ENCODE data around the gene TMPRSS4. TPM values are rescaled to one million over a fixed set of nuclear protein-coding genes. Genes with fewer than 3 reads are reported as not detected.

Gene TMPRSS4, protein sequence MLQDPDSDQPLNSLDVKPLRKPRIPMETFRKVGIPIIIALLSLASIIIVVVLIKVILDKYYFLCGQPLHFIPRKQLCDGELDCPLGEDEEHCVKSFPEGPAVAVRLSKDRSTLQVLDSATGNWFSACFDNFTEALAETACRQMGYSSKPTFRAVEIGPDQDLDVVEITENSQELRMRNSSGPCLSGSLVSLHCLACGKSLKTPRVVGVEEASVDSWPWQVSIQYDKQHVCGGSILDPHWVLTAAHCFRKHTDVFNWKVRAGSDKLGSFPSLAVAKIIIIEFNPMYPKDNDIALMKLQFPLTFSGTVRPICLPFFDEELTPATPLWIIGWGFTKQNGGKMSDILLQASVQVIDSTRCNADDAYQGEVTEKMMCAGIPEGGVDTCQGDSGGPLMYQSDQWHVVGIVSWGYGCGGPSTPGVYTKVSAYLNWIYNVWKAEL
- not detected in 2 replicates for total RNA-seq (2022)
- percentile 8 among the genes with signal in this experiment for Bru-seq, nascent RNA
- percentile 2 among the genes with signal in this experiment for BruChase-seq, experiment 1, labeled RNA remaining after a 6-hour chase
- BruChase-seq, experiment 2, labeled RNA remaining after a 2-hour chase = percentile 5 among the genes with signal in this experiment
- long read RNA-seq = 0 reads

- no peaks in the 10 kb centered on the region for H3K36me3 Mint-ChIP-seq (ENCODE audit: insufficient read depth, unreplicated experiment)
Observed at GRCh38 chr11:118076754-118077281, at the start of gene TMPRSS4. Gene TMPRSS4 (plus strand): TSS chr11:118077078. CDS start chr11:118077303, 225 bp downstream.

GRCh38 chr11:118027694-118028093 lies 49.2 kb upstream of the TMPRSS4 start:
- Mint-ChIP-seq H3K4me3 (ENCODE audit: unreplicated experiment) (no peak overlapping the region), H3K27me3 (ENCODE audit: insufficient read depth, unreplicated experiment) (peaks cover 38% of the 10 kb centered on the region), H3K9me3 (ENCODE audit: unreplicated experiment) (no peaks in the 10 kb centered on the region), H3K36me3 (ENCODE audit: insufficient read depth, unreplicated experiment) (no peaks in the 10 kb centered on the region), H3K27ac (ENCODE audit: low read depth, unreplicated experiment) (no peak overlapping the region), H3K4me1 (ENCODE audit: insufficient read depth, unreplicated experiment) (no peaks in the 10 kb centered on the region)
- no peak for DNase-seq (ENCODE audit: unreplicated experiment)
- no TSS peak for BruUV-seq (replicated peaks)
- intact Hi-C loops (cut with micrococcal nuclease) = no loop called here
- POLR2A ChIA-PET = no interaction called here
- CTCF ChIA-PET = no interaction called here
- TF ChIP-seq CTCF (IDR thresholded peaks at IDR 0.05; ENCODE audit: unreplicated experiment) = no peak

More at GRCh38 chr11:118076754-118077281, at the start of gene TMPRSS4:
- POLR2A ChIA-PET = interaction anchor here (0.7 to 1.5 kb wide), 3 partner anchors 14 to 413 kb away, joined by 3 to 5 read pairs (median 3); no protein-coding TSS in a partner anchor
- no peak for TF ChIP-seq CTCF (IDR thresholded peaks at IDR 0.05; ENCODE audit: unreplicated experiment)
- Mint-ChIP-seq H3K4me3 (ENCODE audit: unreplicated experiment) (no peak within 1 kb of the TSS), H3K27ac (ENCODE audit: low read depth, unreplicated experiment) (no peak within 1 kb of the TSS), H3K4me1 (ENCODE audit: insufficient read depth, unreplicated experiment) (peaks cover 13% of the 10 kb centered on the region), H3K9me3 (ENCODE audit: unreplicated experiment) (no peaks in the 10 kb centered on the region), H3K27me3 (ENCODE audit: insufficient read depth, unreplicated experiment) (peaks cover 17% of the 10 kb centered on the region)
- no TSS peak for BruUV-seq (replicated peaks)
- DNase-seq (ENCODE audit: unreplicated experiment) = peak; percentile 69
- CTCF ChIA-PET = interaction anchor here (0.7 kb wide), 1 partner anchor 420 kb away, joined by 3 read pairs; no protein-coding TSS in a partner anchor
- intact Hi-C loops (cut with micrococcal nuclease) = no loop called here

- DNase-seq (ENCODE audit: unreplicated experiment) = no peak
- BruUV-seq (replicated peaks) = no TSS peak
- intact Hi-C loops (cut with micrococcal nuclease) = no loop called here
- no peak for TF ChIP-seq CTCF (IDR thresholded peaks at IDR 0.05; ENCODE audit: unreplicated experiment)
- Mint-ChIP-seq H3K4me3 (ENCODE audit: unreplicated experiment) (no peak overlapping the region), H3K27ac (ENCODE audit: low read depth, unreplicated experiment) (no peak overlapping the region), H3K9me3 (ENCODE audit: unreplicated experiment) (no peaks in the 10 kb centered on the region), H3K27me3 (ENCODE audit: insufficient read depth, unreplicated experiment) (peaks cover 38% of the 10 kb centered on the region), H3K4me1 (ENCODE audit: insufficient read depth, unreplicated experiment) (no peaks in the 10 kb centered on the region), H3K36me3 (ENCODE audit: insufficient read depth, unreplicated experiment) (no peaks in the 10 kb centered on the region)
- ChIA-PET POLR2A (no interaction called here), CTCF (no interaction called here)
Observed at GRCh38 chr11:118028626-118029025, 48.3 kb upstream of the TMPRSS4 start.

DNA sequence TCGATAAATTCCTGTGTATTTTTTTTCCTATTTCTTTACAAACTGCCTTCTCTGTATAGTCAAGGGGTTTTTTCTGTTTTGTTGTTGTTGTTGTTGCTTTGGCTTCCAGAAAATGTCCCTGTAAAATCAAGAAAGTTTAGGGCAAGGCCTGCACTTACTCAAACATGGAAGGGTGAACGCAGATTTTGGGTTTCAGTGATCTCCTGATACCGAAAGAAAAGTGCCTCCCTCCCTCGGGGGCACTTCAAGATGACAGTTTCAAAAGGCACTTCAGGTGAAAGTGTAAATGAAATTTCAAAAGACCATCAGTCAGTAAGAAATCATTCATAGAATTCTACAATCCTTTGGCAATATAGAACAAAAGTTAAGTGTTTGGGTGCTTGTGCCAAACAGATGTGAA lies 43.4 kb upstream of the TMPRSS4 start:
- no peak for TF ChIP-seq CTCF (IDR thresholded peaks at IDR 0.05; ENCODE audit: unreplicated experiment)

More for the DNA sequence above, 43.4 kb upstream of the TMPRSS4 start:
- no peak for DNase-seq (ENCODE audit: unreplicated experiment)
- Mint-ChIP-seq H3K4me1 (ENCODE audit: insufficient read depth, unreplicated experiment) (no peaks in the 10 kb centered on the region), H3K27me3 (ENCODE audit: insufficient read depth, unreplicated experiment) (peaks cover 50% of the 10 kb centered on the region), H3K36me3 (ENCODE audit: insufficient read depth, unreplicated experiment) (no peaks in the 10 kb centered on the region), H3K9me3 (ENCODE audit: unreplicated experiment) (no peaks in the 10 kb centered on the region), H3K27ac (ENCODE audit: low read depth, unreplicated experiment) (no peak overlapping the region), H3K4me3 (ENCODE audit: unreplicated experiment) (no peak overlapping the region)
- intact Hi-C loops (cut with micrococcal nuclease) = no loop called here
- no TSS peak for BruUV-seq (replicated peaks)
- POLR2A ChIA-PET = no interaction called here
- CTCF ChIA-PET = no interaction called here

Data from MCF 10A (cell line).